Transverse colon (tissue), 4 donors: Measurements from ENCODE around the gene ARHGAP24. TPM values are rescaled to one million over a fixed set of nuclear protein-coding genes. Genes with fewer than 3 reads are reported as not detected.
"Not testable (repeated sequence)": the region's sequence is repeated elsewhere in the genome, so short reads cannot be mapped to it uniquely, and the experiment has no call there.

ENCODE experiments used
- DNase-seq: peaks from one replicate; pipeline ENCODE4 v3.0.0-alpha.2; 2019
- H3K27ac ChIP-seq, 4 donors: fragments of 200-600 bp; sonication (generic); 2 replicates each; pipeline ENCODE4 v1.5.1; 2016 to 2018; ENCODE audit warnings: inconsistent platforms in 4 of 4
- H3K27me3 ChIP-seq: fragments of 200-600 bp; sonication (generic); 2 replicates; pipeline ENCODE4 v1.5.1; 2017; ENCODE audit warnings: inconsistent platforms
- H3K36me3 ChIP-seq, 4 donors: fragments of 200-600 bp; sonication (generic); 2 replicates each; pipeline ENCODE4 v1.5.1; 2017 to 2019; ENCODE audit warnings: inconsistent platforms in 4 of 4
- H3K4me1 ChIP-seq, 4 donors: fragments of 200-600 bp; sonication (generic); 2 replicates each; pipeline ENCODE4 v1.5.1; 2017 to 2020; ENCODE audit warnings: inconsistent platforms in 4 of 4
- H3K4me3 ChIP-seq, 4 donors: fragments of 200-600 bp; sonication (generic); 1 replicate in 1 of 4; 2 replicates in 3 of 4; pipeline versions ENCODE4 v1.5.1 to v1.6.1; 2017 to 2019; ENCODE audit warnings: inconsistent platforms in 4 of 4
- H3K9me3 ChIP-seq, 2 donors: fragments of 200-600 bp; sonication (generic); 2 replicates each; pipeline ENCODE4 v1.5.1; 2017 to 2019; ENCODE audit warnings: inconsistent platforms in 2 of 2
- EP300 ChIP-seq: sonication (generic); formaldehyde crosslinking; IDR thresholded peaks from one replicate; pipeline ENCODE4 v1.6.1; 2017; ENCODE audit warnings: antibody characterized with exemption, low read depth
- POLR2A ChIP-seq: fragments of 450-650 bp; IDR thresholded peaks from one replicate; pipeline ENCODE4 v1.6.1; 2016; ENCODE audit warnings: antibody characterized with exemption, mild to moderate bottlenecking, moderate library complexity
- POLR2AphosphoS5 ChIP-seq, 3 donors: sonication (generic); formaldehyde crosslinking; IDR thresholded peaks; one replicate each; pipeline ENCODE4 v1.6.1; 2016; ENCODE audit warnings: antibody characterized with exemption in 3 of 3
- whole genome bisulfite sequencing, 2 donors: methylation state at CpG; one replicate each; pipeline ENCODE4 v1.1.5; 2018; ENCODE audit warnings: low coverage in 1 of 2; 5-methylcytosine and 5-hydroxymethylcytosine counted together
- in situ Hi-C, 4 donors: fragments of 200-750 bp; cut with MboI; loops; one replicate each; pipeline versions ENCODE4 v1.15.0 to v1.15.1; 2017; ENCODE audit warnings: low sequenced_read_pairs in 3 of 4, low pct_ligation_motif_present in 1 of 4, low pct_unique_long_range_greater_than_20kb in 1 of 4
- intact Hi-C: fragments of 100-400 bp; cut with DNase I; formaldehyde crosslinking; loops from one replicate; pipeline ENCODE4 v1.15.1; 2023; ENCODE audit warnings: low total_unique reads
- total RNA-seq, 4 donors: library from RNA; depleted of rRNA; stranded (reverse); fragments of >200 nt; gene quantifications; one replicate each; pipeline ENCODE4 v1.1.0, GENCODE V29; 2016
- TF ChIP-seq, protein P1 (sequence below), 5 experiments: fragments of 200-600 bp in 3 of 5; fragments of 450-650 bp in 2 of 5; sonication (generic) in 3 of 5; IDR thresholded peaks; 1 replicate in 2 of 5; 2 replicates in 3 of 5; pipeline ENCODE4 v1.5.1; 2016 to 2017; ENCODE audit warnings: antibody characterized with exemption in 5 of 5, inconsistent platforms in 3 of 5, mild to moderate bottlenecking in 2 of 5, moderate library complexity in 1 of 5

Gene ARHGAP24
- total RNA-seq, 4 donors from 2014 or later = 4.2 to 32.0 (median 12.6) TPM

GRCh38 chr4:85644061-85644460 lies 169.1 kb downstream of the ARHGAP24 start:
- in situ Hi-C loops (no loop called here), intact Hi-C loops (no loop called here)
- no peaks in the 10 kb centered on the region for H3K36me3 ChIP-seq
- no peak overlapping the region for H3K27ac ChIP-seq
- no peak overlapping the region for H3K4me3 ChIP-seq
- H3K4me1 ChIP-seq = no peaks in the 10 kb centered on the region
- H3K27me3 ChIP-seq = no peaks in the 10 kb centered on the region
- no peaks in the 10 kb centered on the region for H3K9me3 ChIP-seq
- DNase-seq = no peak
- TF ChIP-seq POLR2AphosphoS5 (IDR thresholded peaks at IDR 0.05) (no peak), EP300 (no peak), POLR2A (no peak)
- WGBS, 2 donors = 79 to 85% methylated on average over 2 of the region's 2 CpGs

- Histone ChIP-seq H3K9me3 (no peaks in the 10 kb centered on the region), H3K27ac (no peak overlapping the region), H3K27me3 (no peaks in the 10 kb centered on the region), H3K4me3 (no peak overlapping the region), H3K36me3 (no peaks in the 10 kb centered on the region), H3K4me1 (no peaks in the 10 kb centered on the region)
- no peak for TF ChIP-seq EP300
- no peak for TF ChIP-seq POLR2A
- no peak for TF ChIP-seq POLR2AphosphoS5 (IDR thresholded peaks at IDR 0.05)
- no peak for DNase-seq
- intact Hi-C loops (no loop called here), in situ Hi-C loops (no loop called here)
- WGBS, 2 donors = 81 to 96% methylated on average over 3 to 4 of the region's 4 CpGs
These were observed 176.0 kb downstream of the ARHGAP24 start for GRCh38 chr4:85650908-85651307.

DNA sequence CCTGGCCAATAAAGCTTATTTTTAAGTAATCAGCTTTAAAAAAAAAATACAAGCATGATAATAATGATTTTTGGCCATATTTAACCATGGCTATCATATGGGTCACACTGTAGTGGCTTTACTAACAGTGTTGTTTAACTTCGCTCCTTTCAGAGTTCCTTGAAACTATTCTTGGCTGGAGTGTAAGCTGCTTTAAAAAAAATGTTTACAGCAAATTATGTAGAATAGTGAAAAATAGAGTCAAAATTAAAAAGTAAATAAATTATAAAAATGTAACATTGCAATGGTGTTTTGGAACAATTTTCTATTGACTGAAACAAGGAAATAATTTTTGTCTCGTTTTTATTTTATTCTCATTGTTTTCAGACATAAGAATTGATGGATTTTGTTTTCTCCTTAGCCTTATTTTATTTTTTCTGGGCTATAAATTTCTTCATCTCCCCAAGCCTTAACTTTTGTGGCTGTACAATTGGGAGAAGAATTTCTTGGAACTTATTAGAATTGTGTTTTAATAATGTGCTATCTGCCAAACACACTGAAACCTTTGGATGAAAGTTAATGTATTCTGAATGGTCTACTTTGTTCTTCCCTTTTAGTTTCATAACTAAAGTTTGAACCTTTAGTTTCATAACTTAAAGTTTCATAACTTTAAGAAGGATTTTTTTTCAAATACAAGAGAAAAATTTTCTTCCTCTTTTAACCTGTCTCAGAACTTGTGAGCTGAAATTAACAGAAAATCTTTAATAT lies 182.0 kb downstream of the ARHGAP24 start:
- DNase-seq = no peak
- H3K4me3 ChIP-seq = no peak overlapping the region
- TF ChIP-seq EP300 = no peak
- no peak for TF ChIP-seq POLR2A
- TF ChIP-seq POLR2AphosphoS5 (IDR thresholded peaks at IDR 0.05) = no peak
- TF ChIP-seq, protein P1, sequence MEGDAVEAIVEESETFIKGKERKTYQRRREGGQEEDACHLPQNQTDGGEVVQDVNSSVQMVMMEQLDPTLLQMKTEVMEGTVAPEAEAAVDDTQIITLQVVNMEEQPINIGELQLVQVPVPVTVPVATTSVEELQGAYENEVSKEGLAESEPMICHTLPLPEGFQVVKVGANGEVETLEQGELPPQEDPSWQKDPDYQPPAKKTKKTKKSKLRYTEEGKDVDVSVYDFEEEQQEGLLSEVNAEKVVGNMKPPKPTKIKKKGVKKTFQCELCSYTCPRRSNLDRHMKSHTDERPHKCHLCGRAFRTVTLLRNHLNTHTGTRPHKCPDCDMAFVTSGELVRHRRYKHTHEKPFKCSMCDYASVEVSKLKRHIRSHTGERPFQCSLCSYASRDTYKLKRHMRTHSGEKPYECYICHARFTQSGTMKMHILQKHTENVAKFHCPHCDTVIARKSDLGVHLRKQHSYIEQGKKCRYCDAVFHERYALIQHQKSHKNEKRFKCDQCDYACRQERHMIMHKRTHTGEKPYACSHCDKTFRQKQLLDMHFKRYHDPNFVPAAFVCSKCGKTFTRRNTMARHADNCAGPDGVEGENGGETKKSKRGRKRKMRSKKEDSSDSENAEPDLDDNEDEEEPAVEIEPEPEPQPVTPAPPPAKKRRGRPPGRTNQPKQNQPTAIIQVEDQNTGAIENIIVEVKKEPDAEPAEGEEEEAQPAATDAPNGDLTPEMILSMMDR (IDR thresholded peaks at IDR 0.05) = no peak
- 75 to 90% methylated on average over 2 of the region's 2 CpGs for WGBS, 2 donors
- intact Hi-C loops (no loop called here), in situ Hi-C loops (no loop called here)
- H3K27ac ChIP-seq = peak overlapping the region in 2 of 4 donors; percentile 41
- H3K4me1 ChIP-seq = no peaks in the 10 kb centered on the region
- H3K9me3 ChIP-seq = no peaks in the 10 kb centered on the region
- no peaks in the 10 kb centered on the region for H3K27me3 ChIP-seq
- H3K36me3 ChIP-seq = no peaks in the 10 kb centered on the region

DNA sequence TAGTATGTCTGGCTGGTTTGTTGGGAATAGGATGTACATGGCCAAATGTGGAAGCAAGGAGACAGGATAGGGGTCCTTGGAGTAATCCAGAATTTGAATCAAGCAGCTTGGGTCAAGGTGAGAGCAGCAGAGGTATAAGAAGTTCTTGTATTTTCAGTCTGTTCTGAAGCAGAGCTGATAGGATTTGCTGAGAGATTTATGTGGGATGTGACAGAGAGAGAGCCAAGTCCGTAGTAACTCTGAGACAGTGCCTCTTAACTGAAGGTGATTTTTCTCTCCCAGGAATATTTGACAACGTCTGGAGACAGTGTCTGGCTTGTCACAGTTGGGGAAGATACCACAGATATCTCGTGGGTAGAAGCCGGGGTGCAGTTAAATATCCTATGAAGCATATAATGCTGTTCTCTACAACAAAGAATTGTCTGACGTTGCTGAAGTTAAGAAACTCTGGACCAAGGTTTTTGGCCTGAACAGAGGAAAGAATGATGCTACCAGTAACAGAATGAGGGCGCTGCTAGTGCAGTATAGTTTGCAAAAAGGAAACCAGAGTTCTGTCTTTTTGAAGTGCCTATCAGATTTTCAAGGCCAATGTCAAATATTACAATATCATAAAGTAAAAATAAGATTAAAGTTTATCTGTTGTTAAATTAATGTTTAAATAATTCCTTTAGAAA lies 184.0 kb downstream of the ARHGAP24 start:
- H3K4me1 ChIP-seq = no peaks in the 10 kb centered on the region
- H3K27me3 ChIP-seq = no peaks in the 10 kb centered on the region
- whole genome bisulfite sequencing, 2 donors = 63 to 71% methylated on average over 1 to 6 of the region's 6 CpGs
- intact Hi-C loops = no loop called here
- no peak overlapping the region for H3K4me3 ChIP-seq
- no peaks in the 10 kb centered on the region for H3K9me3 ChIP-seq
- no peak overlapping the region for H3K27ac ChIP-seq
- DNase-seq = no peak
- TF ChIP-seq, protein P1 (IDR thresholded peaks at IDR 0.05) = no peak
- TF ChIP-seq POLR2AphosphoS5 (IDR thresholded peaks at IDR 0.05) = no peak
- TF ChIP-seq EP300 = no peak
- in situ Hi-C loops = no loop called here
- H3K36me3 ChIP-seq = no peaks in the 10 kb centered on the region

- intact Hi-C loops (no loop called here), in situ Hi-C loops (no loop called here)
- H3K4me3 ChIP-seq = no peak overlapping the region
- DNase-seq = no peak
- TF ChIP-seq, protein P1 (IDR thresholded peaks at IDR 0.05) = no peak
- TF ChIP-seq POLR2A = no peak
- no peak for TF ChIP-seq EP300
- TF ChIP-seq POLR2AphosphoS5 (IDR thresholded peaks at IDR 0.05) = no peak
- H3K4me1 ChIP-seq = no peaks in the 10 kb centered on the region
- no peaks in the 10 kb centered on the region for H3K9me3 ChIP-seq
- H3K36me3 ChIP-seq = no peaks in the 10 kb centered on the region
- no peaks in the 10 kb centered on the region for H3K27me3 ChIP-seq
- no peak overlapping the region for H3K27ac ChIP-seq
- 61 to 66% methylated on average over 3 of the region's 3 CpGs for WGBS, 2 donors
These were observed 184.8 kb downstream of the ARHGAP24 start for GRCh38 chr4:85659610-85660218.

DNA sequence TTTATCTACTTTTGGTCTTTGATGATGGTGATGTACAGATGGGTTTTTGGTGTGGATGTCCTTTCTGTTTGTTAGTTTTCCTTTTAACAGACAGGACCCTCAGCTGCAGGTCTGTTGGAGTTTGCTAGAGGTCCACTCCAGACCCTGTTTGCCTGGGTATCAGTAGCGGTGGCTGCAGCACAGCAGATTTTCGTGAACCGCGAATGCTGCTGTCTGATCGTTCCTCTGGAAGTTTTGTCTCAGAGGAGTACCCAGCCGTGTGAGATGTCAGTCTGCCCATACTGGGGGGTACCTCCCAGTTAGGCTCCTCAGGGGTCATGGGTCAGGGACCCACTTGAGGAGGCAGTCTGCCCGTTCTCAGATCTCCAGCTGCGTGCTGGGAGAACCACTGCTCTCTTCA lies 191.7 kb downstream of the ARHGAP24 start:
- H3K27ac ChIP-seq, intact Hi-C loops, DNase-seq, H3K4me1 ChIP-seq, H3K27me3 ChIP-seq, H3K4me3 ChIP-seq, H3K36me3 ChIP-seq, in situ Hi-C loops, H3K9me3 ChIP-seq: not testable (repeated sequence)
- WGBS, 2 donors = 96% methylated on average over 8 of the region's 8 CpGs; no CpG with 5 or more reads in 1 of the 2 donors
